Cardiac septum (tissue), 1 donor: ENCODE data around the gene SLC9C2. TPM values are rescaled to one million over a fixed set of nuclear protein-coding genes. Genes with fewer than 3 reads are reported as not detected.
"Not testable (repeated sequence)": the region's sequence is repeated elsewhere in the genome, so short reads cannot be mapped to it uniquely, and the experiment has no call there.

ENCODE experiments used
- DNase-seq: peaks from one replicate; pipeline ENCODE4 v3.0.0-alpha.2; 2020; ENCODE audit warnings: low spot score
- intact Hi-C: fragments of 100-400 bp; cut with DNase I; formaldehyde crosslinking; loops from one replicate; pipeline ENCODE4 v1.14.0; 2022
- long read RNA-seq: library from polyadenylated mRNA; unstranded; transcript quantifications from one replicate; pipeline ENCODE4 v2.0.0, GENCODE V29; 2021
- total RNA-seq: library from RNA; stranded (reverse); fragmentation: NEBNext Ultra II Directional; extraction: Animal tissue kit (Norgen Biotek cat#: 25700); gene quantifications from one replicate; pipeline ENCODE4 v1.2.1, GENCODE V29; 2021
- donor health status: DM: no; HTN: no; CAD: no.

SLC9C2 gene, protein sequence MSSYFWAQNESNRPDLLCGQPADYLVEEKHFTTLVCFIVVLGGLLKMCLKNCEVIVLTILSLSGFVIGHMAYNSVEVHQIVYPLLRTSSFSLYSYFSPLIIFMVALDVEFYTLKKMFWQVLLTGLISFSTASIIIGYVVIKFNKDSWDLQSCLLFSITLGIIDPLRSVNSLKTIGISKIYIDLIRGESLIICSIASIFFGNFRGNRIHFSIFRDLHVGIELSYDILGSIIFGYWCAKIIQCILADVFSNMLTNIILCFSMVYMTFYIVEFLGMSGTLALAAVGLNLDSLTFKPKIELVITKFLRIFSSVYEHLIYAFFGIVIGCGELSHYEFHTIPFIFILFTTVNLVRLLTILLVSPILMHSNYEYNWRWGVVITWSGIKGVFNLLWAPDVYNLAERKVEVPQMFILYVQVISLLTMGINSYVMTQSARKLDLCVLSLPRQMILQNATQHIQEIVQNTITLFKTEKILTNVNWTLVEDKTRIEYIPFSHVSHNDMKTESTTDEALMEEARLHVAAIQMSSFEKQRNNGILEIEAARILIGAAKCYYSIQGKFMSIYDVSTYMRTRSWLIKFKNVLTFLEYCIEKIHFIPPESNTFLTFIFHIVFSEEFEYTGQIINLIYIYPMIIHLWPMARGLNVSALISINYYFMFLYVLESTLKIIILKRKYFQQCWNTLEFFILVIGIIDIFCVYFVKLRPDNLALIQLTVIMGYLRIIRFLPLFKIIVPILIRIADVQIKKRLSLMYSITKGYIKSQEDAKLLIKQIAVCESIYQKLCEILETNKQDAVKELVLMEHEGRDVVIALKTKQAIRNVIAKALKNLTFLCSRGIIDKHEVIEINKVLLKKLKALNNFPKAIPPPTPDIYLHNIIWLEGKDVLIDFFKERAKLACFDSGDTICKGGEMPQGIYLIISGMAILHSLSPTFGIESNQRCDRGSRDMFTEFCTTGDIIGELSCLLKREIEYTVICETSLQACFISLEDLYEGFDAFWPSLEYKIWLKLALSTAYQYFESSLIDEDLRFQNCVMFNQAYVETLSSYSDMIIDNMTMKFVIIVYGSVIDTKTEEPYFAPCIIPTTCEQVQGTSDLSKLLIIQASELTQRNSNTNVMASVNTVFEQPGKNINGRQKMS
- 0.13 TPM for total RNA-seq
- long read RNA-seq, result 0 reads

DNA sequence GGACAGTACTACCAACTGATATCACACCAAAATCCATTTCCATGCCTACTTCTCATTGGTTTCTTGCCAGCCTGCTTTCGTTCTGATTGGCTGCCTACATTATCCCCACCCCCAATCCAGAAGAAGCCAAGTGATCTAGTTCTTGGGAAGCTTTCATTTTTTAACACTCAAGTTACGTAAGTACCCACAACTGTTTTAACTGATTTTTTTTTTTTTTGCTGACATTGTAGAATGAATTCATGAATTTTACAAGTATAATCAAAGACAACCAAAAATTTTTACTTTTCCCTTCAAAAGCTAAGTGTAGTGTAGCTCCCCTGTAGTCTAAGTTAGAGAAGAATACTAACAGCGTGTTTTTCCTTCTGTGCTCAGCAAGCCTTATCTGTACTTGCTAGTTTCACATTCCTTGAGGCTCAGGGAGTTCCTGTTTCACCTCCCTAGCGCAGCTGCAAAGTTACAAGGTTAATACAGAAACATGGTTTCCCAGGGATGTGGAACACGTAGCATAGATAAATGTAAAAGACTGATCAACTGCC is at the start of gene SLC9C2:
Gene SLC9C2 (minus strand): TSS at position 17 of the 536 bp plus-strand sequence. CDS start 1,296 bp downstream, outside the sequence.
- DNase-seq, result no peak
- intact Hi-C loops, result no loop called here

DNA sequence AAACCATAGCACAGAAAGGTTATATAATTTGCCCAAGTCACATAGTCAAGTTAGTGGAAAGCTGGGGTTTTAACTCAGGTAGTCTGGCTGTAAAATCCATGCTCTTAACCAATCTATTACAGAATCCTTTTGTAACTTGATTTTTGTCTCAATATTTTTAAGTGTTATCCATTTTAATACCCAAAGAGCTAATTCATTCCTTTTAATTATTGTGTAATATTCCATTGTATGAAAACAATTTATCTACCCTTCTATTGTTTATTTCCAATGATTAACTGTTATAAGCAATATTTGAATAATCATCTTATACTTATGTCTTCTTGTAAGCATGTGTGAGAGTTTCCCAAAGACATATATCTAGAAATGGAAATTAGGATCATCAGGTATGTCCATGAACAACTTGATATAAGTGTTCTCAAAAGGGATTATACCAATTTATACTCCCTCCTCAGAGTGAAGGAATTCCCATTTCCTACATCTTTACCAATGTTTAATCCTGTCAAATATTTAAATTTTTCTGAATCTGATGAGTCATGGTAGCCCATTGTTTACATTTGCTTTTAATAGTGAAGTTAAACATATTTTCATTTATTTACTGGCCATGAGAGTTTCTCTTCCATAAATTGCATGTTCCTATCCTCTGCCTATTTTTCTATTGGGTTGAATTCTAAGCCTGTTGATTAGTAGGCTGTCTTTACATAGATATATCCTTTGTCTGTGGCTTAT is 46.2 kb upstream of the SLC9C2 start:
- DNase-seq, result no peak
- intact Hi-C loops, result no loop called here

DNA sequence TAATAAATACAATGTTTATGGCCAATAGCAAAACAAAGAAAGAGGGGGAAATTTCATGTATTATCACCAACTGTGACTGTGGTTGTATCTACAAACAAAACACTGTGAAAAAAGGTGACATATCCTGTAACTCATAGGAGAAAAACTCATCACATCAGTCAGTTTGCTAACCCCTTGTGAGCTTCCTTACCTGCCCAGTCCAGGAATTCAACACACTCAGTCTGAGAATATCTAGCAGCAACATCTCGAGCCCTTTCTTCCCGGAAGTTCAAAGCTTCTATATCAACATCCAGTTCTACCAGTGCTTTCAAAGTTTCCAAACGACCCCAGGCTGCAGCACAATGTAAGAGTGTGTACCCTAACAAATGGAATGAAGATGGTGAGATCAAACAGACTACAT is 43.8 kb upstream of the SLC9C2 start:
- DNase-seq, result no peak
- intact Hi-C loops, result no loop called here

DNA sequence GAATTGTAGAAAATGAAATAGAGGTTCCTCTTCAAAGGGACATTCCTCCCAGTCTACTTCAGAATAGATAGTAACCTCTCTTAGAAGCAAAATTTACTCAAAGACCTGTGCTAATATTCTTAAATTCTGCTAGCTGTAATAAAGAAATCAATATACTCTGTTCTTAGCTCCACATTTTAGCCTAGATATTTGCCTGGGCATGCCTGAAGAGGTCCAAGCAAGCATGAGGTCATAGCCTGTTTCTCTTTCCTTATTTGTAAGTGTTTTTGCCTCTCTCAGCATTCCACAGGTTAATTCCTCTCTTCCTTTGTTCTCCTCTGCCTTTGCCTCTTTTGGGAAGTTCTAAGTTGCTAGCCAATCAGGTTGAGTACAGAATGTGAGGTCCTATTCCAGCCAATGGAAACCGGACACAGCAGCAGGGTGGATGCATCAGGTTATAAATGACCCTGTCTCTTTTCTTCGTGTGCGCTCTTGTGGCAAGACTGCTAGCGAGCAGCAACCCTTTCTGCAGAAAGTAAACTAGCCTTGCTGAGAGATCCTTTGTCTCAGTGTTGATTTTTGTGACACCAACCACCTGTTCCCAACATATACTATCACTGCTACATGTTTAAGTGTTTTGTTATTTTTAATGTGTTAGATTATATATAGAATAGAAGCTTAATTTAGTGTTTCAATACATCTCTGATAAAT is 39.7 kb upstream of the SLC9C2 start:
- intact Hi-C loops, result not testable (repeated sequence)

DNA sequence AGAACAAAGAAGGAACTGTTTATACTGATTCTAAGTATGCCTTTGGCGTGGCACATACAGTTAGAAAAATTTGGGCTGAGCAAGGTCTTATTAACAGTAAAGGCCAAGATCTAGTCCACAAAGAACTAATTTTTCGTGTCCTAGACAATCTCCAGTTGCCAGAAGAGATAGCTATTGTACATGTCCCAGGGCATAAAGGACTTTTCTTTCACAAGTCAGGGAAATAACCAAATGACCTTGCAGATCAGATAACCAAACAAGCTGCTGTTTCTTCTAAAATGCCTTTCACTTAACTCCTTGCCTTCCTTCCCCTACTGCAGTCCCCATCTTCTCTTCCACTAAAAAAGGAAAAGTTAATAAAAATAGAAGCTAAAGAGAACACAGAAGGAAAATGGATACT is 36.2 kb upstream of the SLC9C2 start:
- intact Hi-C loops, result no loop called here

More for the DNA sequence above, 39.7 kb upstream of the SLC9C2 start:
- not testable (repeated sequence) for DNase-seq

DNA sequence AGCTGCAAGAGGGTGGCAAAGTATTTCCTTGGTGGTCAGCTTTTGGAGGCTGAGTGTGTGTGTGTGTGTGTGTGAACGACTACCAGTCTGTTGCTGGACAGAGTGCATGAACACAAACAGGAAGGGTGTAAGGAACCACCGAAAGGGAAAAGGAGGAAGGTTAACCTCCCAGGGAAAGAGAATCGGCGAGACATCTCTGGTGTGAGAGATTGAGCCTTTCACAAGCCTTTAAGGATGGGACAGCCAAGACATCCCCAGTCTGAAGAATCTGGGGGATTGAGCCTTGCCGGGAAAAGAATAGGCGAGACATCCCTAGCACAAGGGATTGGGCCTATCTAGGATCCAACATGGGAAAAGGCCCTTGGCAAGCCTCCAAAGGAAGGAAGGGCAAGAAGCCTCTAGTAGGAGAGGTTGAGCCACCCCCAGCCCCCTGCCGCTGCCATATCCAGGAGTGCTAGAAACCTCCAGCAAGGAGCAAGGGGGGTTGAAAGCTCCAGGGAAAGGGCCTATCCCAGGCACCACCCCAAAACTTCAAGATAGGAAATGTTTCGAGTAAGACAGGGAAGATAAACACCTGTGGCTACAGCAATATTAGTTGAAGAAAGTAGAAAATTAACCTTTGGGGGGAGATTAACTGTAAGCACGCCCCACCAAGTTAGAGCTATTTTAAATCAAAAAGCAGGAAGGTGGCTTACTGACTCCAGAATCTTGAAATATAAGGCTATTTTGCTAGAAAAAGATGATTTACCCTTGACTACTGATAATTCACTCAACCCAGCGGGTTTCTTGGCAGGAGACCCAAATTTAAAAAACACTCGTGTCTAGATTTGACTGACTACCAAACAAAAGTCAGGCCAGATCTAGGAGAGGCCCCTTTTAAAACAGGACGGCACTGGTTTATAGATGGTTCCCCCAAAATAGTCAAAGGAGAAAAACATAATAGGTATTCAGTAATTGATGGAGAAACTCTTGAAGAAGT is 35.5 kb upstream of the SLC9C2 start:
- intact Hi-C loops, result no loop called here
- DNase-seq, result no peak

More for the DNA sequence above, 36.2 kb upstream of the SLC9C2 start:
- DNase-seq, result no peak

DNA sequence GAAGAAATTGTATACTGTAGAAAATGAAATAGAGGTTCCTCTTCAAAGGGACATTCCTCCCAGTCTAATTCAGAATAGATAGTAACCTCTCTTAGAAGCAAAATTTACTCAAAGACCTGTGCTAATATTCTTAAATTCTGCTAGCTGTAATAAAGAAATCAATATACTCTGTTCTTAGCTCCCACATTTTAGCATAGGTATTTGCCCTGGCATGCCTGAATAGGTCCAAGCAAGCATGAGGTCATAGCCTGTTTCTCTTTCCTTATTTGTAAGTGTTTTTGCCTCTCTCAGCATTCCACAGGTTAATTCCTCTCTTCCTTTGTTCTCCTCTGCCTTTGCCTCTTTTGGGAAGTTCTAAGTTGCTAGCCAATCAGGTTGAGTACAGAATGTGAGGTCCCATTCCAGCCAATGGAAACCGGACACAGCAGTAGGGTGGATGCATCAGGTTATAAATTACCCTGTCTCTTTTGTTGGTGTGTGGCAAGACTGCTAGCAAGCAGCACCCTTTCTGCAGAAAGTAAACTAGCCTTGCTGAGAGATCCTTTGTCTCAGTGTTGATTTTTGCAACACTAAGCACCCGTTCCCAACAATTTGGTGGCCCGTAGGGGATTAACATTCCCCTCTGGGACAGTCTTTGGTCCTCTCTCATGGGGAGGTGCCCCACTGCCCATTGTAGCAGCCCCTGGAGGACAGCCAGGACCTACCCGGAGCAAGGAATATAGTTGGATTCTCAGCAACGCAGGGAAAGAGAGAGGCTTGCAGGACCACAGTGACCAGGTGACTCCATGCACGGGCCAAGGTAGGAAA is 34.6 kb upstream of the SLC9C2 start:
- DNase-seq, intact Hi-C loops: not testable (repeated sequence)

DNA sequence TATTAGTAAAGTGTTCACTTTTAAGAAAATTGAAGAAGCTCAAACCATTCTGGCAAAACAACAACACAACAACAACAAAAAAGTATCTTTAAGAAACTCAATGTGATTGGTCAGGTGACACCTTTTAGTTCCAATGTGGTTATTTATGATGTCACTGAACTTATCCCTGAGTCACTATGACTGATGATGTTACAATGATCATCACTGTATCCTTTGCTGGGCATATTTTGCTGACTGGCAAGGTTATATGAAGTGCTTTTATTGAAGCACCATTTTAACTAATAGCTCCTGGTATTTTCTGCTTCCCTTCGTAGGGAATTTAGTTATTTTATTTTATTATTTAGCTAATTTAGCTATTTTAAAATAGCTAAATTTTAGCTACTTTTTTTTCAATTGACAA is 32.2 kb upstream of the SLC9C2 start, which contains the start of gene TEX50:
Gene TEX50 (plus strand): TSS at position 223 of the 400 bp plus-strand sequence. CDS start 184 bp downstream, outside the sequence.
- no peak for DNase-seq

DNA sequence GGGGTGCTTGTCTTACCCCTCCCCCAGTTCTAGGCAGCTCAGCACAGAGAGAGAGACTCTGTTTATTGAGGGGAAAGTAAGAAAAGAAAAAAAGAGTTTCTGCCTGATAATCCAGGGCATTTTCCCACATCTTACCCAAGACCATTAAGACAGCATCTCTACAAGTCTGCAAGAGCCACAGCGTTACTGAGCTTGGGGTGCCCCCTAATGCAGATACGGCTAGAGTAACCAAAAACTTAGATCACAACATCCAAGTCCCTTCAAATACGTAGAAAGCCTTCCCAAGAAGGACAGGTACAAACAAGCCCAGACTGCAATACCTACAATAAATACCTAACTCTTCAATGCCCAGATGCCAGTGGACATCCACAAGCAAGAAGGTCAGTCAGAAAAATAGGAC is 26.0 kb upstream of the SLC9C2 start:
- DNase-seq, result no peak
- intact Hi-C loops, result no loop called here

More for the DNA sequence above, 32.2 kb upstream of the SLC9C2 start, which contains the start of gene TEX50:
- intact Hi-C loops, result no loop called here

DNA sequence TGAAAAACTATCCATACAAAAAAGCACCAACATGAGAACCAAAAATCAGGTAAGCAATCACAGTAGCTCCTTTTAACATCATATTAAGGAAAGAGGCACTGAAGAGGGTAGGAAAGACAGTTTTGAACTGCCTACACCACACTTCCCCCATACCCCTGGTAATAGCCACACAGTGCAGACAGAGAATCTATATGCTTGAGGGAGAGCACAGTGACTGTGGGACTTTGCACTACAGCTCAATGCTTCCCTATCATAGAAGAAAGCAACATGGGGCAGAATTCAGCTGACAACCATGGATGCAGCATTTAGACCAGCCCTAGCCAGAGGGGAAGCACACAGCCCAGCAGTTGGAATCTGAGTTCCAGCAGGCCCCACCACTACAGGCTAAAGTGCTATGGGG is 24.4 kb upstream of the SLC9C2 start:
- intact Hi-C loops, result no loop called here
- no peak for DNase-seq

DNA sequence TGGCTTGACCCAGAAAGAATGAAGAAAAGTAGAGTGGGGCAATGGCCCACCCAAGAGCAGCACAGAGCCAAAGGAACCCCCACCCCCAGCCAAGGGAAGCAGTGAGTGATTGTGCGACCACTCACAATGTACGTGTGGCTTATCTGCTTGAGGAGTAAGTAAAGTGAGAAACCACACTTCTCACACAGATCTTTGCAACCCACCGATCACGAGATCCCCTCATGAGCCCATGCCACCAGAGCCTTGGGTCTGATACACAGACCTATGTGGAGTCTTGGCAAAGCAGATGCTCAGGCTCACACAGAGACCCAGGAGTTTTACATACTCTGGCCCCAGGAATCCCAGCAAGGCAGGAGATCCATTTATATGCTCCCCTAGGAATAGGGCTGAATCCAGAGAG is 14.0 kb upstream of the SLC9C2 start:
- no peak for DNase-seq
- intact Hi-C loops, result no loop called here

DNA sequence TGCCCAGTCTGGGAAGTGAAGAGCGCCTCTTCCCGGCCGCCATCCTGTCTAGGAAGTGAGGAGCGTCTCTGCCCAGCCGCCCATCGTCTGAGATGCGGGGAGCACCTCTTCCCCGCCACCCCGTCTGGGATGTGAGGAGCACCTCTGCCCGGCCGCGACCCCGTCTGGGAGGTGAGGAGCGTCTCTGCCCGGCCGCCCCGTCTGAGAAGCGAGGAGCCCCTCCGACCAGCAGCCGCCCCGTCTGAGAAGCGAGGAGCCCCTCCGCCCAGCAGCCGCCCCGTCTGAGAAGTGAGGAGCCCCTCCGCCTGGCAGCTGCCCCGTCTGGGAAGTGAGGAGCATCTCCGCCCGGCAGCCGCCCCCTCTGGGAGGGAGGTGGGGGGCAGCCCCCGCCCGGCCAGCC is 10.2 kb upstream of the SLC9C2 start:
- intact Hi-C loops, DNase-seq: not testable (repeated sequence)

DNA sequence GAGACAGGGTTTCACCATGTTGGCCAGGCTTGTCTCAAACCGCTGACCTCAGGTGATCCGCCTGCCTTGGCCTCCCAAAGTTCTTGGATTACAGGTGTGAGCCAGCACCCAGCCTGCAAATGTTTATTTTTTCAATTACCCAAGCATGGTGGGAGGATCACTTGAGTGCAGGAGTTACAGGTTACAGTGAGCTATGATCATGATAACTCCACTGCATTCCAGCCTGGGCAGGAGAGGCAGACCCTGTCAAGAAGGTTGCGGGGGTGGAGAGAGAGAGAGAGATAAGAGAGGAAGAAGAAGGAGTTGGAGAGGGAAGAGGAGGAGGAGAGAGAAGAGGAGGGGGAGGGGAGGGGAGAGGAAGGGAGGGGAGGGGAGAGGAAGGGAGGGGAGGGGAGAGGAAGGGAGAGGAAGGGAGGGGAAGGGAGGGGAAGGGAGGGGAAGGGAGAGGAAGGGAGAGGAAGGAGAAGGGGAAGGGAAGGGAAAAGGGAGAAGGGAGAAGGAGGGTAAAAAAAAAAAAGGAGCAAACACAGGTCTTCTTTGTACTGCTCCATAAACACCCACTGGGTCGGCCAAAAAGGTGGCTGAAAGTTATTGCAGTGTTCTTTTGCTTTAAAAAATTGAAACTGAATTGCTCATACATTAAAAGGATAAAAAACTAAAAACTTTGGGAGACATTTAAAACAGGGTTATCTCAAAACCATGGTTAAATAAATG is 5.8 kb upstream of the SLC9C2 start:
- intact Hi-C loops, result no loop called here
- DNase-seq, result no peak

DNA sequence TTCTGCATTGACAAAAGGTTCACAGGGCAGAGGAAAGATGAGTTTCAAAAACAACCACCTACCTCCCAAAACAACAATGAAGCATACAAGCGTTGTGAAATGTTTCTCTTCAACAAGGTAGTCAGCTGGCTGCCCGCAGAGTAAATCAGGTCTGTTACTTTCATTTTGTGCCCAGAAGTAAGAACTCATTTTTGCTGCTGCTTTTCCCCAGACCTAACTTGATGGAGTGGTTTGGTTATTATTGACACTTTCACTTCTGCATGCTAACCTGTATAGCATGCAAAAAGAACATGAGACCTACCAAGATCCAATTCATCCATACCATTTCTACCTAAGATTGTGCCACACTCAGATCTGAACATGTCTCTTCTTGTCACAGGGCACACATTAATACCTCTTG is 1.3 kb downstream of the SLC9C2 start:
- intact Hi-C loops, result no loop called here
- no peak for DNase-seq

DNA sequence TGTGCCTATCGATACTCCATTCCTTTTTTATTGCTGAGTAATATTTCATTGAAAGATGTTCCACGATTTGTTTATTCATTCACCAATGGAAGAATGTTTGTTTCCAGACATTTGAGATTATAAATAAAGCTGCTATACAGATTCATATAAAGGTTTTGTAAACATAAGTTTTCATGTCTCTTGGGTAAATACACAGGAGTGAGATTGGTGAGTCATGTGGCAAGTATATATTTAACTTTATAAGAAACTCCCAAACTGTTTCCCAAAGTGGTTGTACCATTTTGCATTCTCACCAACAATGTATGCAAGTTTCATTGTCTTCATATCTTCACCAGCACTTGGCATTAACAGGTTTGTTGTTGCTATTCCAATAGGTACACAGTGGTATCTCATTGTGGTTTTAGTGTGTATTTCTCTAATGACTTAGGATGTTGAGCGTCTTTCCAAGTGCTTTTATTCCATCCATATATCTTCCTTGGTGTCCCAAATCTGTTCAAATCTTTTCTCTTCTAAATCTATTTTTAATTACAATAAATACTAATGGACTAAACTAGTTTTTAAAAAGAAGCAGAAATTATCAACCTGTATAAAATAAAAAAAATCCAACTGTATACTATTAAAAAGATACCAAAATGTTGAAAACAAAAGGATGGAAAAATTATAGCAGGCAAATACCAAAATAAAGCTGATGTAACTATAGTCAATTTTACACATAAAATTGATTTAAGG is 6.6 kb downstream of the SLC9C2 start:
- DNase-seq, result no peak
- intact Hi-C loops, result no loop called here
